Measurements from ENCODE around the gene ITIH2. TPM values are rescaled to one million over a fixed set of nuclear protein-coding genes. Genes with fewer than 3 reads are reported as not detected.

ITIH2 gene
- total RNA-seq, 1 donor from 2014 or later, result not detected

DNA sequence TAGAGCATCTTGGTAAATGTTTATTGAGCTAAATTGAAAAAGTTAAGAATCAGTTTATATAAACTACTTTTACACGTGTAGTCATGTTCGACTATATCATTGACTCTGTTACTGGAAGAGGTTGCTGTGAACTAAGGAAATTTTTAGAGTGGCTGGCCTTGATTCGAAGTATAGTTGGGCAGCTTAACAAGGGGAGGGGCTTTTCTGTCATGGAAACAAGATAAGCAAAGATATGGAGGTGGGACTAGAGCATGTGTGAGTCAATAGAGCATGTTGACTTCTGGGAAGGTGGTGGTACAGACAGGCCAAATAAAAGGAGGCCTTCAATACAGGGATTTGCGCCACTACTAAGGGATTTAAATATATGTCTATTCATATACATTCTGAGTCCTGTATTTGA is 92.5 kb downstream of the ITIH2 start:
- DNase-seq (ENCODE audit: low read depth, low spot score), result no peak

DNA sequence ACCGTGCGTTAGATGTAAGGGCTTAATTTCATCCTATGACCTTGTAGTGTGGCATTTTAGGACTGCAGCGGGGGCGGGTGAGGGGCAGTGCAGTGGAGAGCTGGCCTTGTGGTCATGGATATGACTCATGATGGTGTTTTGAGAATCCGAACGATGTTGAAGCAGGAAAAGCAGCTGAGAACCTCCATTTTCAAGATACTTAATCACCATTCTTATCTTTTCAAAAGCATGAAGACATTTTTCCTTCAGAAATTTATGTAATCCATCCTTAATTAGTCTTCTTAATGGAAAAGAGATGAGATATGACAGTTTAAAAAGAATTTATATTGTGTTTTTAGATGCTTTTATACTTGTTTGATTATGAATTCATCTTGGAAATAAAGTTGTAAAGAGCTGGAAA is 94.5 kb downstream of the ITIH2 start:
- peak; percentile 52 for DNase-seq (ENCODE audit: low read depth, low spot score)

Other genes with a start within 250 kb of the ITIH2 start
- gene ITIH5, start 36.4 kb upstream of the ITIH2 start, total RNA-seq, result not detected in 2 replicates
- gene KIN, start 84.7 kb downstream of the ITIH2 start, total RNA-seq, result 5.7 and 5.9 TPM in 2 replicates
- 308 and 315 TPM in 2 replicates for gene ATP5F1C, start 84.9 kb downstream of the ITIH2 start, total RNA-seq
- 1.6 and 2.4 TPM in 2 replicates for gene TAF3, start 115.2 kb downstream of the ITIH2 start, total RNA-seq